CD4-positive, alpha-beta T cell treated with Interleukin-6 at 100 ng/mL for 8 hours (primary cell): ENCODE measurements around the gene TMPRSS6.

Experiments used
- DNase-seq: peaks from one replicate; pipeline ENCODE4 v3.0.0-alpha.2; 2020; ENCODE audit warnings: mixed read lengths, low spot score

TMPRSS6 gene

GRCh38 chr22:37028692-37029674 is 80.5 kb downstream of the TMPRSS6 start:
- no peak for DNase-seq

GRCh38 chr22:37027556-37027955 is 82.0 kb downstream of the TMPRSS6 start:
- DNase-seq = no peak

GRCh38 chr22:37026325-37026724 is 83.2 kb downstream of the TMPRSS6 start:
- DNase-seq = no peak

- no peak for DNase-seq
Observed at GRCh38 chr22:37025500-37026070, 83.9 kb downstream of the TMPRSS6 start.

- DNase-seq = no peak
Observed at GRCh38 chr22:37024339-37025157, 85.0 kb downstream of the TMPRSS6 start.

- DNase-seq = no peak
Observed at GRCh38 chr22:37023743-37024338, 85.7 kb downstream of the TMPRSS6 start.

GRCh38 chr22:37022483-37023337 is 86.8 kb downstream of the TMPRSS6 start:
- DNase-seq = no peak

- peak; percentile 48 for DNase-seq
Observed at GRCh38 chr22:37021710-37022482, 87.6 kb downstream of the TMPRSS6 start.

GRCh38 chr22:37021041-37021440 is 88.5 kb downstream of the TMPRSS6 start:
- no peak for DNase-seq

- no peak for DNase-seq
Observed at GRCh38 chr22:37020192-37020479, 89.4 kb downstream of the TMPRSS6 start.

GRCh38 chr22:37019309-37020191 is 90.0 kb downstream of the TMPRSS6 start, which contains the start of the genes MPST and TST:
TSS of gene MPST (plus strand) at chr22:37019742. CDS start at chr22:37019837, 95 bp downstream.
TSS of gene TST (minus strand) at chr22:37019447. CDS start at chr22:37018732, 715 bp downstream.
- DNase-seq = peak; percentile 15

GRCh38 chr22:37018815-37019308 is 90.7 kb downstream of the TMPRSS6 start:
- no peak for DNase-seq

GRCh38 chr22:37018086-37018814 is 91.3 kb downstream of the TMPRSS6 start:
- no peak for DNase-seq

- no peak for DNase-seq
Observed at GRCh38 chr22:37017356-37017755, 92.2 kb downstream of the TMPRSS6 start.

GRCh38 chr22:37016134-37016910 is 93.2 kb downstream of the TMPRSS6 start:
- DNase-seq = no peak

- no peak for DNase-seq
Observed at GRCh38 chr22:37015587-37015878, 94.0 kb downstream of the TMPRSS6 start.
